ENCODE data around the gene AP3B1. TPM values are rescaled to one million over a fixed set of nuclear protein-coding genes. Genes with fewer than 3 reads are reported as not detected.

The AP3B1 gene, protein sequence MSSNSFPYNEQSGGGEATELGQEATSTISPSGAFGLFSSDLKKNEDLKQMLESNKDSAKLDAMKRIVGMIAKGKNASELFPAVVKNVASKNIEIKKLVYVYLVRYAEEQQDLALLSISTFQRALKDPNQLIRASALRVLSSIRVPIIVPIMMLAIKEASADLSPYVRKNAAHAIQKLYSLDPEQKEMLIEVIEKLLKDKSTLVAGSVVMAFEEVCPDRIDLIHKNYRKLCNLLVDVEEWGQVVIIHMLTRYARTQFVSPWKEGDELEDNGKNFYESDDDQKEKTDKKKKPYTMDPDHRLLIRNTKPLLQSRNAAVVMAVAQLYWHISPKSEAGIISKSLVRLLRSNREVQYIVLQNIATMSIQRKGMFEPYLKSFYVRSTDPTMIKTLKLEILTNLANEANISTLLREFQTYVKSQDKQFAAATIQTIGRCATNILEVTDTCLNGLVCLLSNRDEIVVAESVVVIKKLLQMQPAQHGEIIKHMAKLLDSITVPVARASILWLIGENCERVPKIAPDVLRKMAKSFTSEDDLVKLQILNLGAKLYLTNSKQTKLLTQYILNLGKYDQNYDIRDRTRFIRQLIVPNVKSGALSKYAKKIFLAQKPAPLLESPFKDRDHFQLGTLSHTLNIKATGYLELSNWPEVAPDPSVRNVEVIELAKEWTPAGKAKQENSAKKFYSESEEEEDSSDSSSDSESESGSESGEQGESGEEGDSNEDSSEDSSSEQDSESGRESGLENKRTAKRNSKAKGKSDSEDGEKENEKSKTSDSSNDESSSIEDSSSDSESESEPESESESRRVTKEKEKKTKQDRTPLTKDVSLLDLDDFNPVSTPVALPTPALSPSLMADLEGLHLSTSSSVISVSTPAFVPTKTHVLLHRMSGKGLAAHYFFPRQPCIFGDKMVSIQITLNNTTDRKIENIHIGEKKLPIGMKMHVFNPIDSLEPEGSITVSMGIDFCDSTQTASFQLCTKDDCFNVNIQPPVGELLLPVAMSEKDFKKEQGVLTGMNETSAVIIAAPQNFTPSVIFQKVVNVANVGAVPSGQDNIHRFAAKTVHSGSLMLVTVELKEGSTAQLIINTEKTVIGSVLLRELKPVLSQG
- 66.1 and 67.0 TPM in 2 replicates for polyA plus RNA-seq (2011; rRNA removed)
- 40.5 and 69.9 TPM in 2 replicates for polyA minus RNA-seq (2011; rRNA and poly(A)+ RNA removed)

DNA sequence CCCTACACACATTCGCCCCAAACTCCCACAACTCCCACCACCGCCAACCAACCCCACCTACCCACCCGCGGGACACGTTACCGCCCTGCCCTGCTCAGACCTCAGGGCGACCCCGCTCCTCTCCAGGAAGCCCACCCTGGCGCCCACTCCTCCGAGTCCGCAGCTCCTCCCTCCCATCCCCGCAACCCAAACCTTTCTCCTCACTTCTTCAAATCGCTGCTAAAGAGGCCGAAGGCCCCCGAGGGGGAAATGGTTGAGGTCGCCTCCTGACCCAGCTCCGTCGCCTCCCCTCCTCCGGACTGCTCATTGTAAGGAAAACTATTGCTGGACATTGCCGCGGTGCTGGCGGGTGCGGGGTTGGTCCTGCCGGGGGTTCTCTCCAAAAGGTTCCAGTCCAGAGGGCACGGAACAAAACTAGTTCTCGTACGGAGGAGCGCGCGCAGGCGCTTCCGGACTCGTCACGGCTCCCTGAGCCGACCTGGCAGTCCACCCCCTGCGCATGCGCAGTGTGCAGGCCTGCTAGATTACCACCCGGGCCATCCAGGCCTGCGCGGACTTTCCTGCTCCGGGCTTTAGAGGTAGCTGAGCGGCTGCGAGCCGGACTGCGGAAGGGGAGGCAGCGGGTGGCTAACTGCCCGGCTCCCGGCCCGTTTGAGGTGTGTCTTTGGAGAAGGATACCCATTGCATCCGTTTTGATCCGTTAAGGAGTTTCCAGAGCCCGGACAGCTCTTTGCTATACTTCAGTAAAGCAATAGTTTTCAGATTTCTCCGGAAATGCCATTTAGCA, at the start of gene AP3B1:
TSS of gene AP3B1 (minus strand) at position 451 of the 787 bp plus-strand sequence. CDS start at position 332, 119 bp downstream.
- H3K27me3 ChIP-seq (ENCODE audit: control insufficient read depth, insufficient read depth, low read length) = peaks cover 1% of the 10 kb centered on the region
- no peaks in the 10 kb centered on the region for H3K9me3 ChIP-seq (ENCODE audit: control insufficient read depth, insufficient read depth, low read length)
- peak within 1 kb of the TSS; percentile 89 for H3K27ac ChIP-seq (ENCODE audit: low read depth, low read length)
- ChIA-PET CTCF (interaction anchor here (1.2 to 1.9 kb wide), 3 partner anchors 27 to 734 kb away, joined by 3 to 6 read pairs (median 4); no protein-coding TSS in a partner anchor), POLR2A (interaction anchor here (0.5 to 1.3 kb wide), 2 partner anchors 66 to 1499 kb away, joined by 4 to 15 read pairs; partner anchors contain the start of gene SCAMP1)
- peak within 1 kb of the TSS; percentile 98 for H3K4me3 ChIP-seq (ENCODE audit: low read depth, low read length)
- TF ChIP-seq, protein P1, sequence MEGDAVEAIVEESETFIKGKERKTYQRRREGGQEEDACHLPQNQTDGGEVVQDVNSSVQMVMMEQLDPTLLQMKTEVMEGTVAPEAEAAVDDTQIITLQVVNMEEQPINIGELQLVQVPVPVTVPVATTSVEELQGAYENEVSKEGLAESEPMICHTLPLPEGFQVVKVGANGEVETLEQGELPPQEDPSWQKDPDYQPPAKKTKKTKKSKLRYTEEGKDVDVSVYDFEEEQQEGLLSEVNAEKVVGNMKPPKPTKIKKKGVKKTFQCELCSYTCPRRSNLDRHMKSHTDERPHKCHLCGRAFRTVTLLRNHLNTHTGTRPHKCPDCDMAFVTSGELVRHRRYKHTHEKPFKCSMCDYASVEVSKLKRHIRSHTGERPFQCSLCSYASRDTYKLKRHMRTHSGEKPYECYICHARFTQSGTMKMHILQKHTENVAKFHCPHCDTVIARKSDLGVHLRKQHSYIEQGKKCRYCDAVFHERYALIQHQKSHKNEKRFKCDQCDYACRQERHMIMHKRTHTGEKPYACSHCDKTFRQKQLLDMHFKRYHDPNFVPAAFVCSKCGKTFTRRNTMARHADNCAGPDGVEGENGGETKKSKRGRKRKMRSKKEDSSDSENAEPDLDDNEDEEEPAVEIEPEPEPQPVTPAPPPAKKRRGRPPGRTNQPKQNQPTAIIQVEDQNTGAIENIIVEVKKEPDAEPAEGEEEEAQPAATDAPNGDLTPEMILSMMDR (IDR thresholded peaks at IDR 0.05; ENCODE audit: low read depth, low read length) = no peak
- DNase-seq (ENCODE audit: low read depth, low spot score) = peak; percentile 98

DNA sequence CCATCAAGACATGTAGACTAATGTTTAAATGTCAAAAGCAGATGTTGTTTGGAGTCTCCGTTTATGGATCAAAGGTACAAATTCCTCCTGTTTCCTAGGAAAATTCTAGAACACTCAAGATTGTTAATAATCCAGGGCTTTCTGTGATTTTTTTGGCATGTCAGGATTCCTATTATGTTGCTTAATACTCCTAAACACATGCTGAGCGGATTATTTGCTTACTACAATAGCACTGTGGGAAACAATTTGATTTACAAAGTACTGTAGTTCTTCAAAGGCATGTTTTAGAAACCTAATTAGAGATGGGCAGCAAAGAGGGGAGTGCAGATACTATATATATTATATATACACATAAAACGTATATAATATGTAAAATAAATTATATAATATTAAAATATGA, 46.9 kb upstream of the AP3B1 start:
- Histone ChIP-seq H3K27me3 (ENCODE audit: control insufficient read depth, insufficient read depth, low read length) (no peaks in the 10 kb centered on the region), H3K9me3 (ENCODE audit: control insufficient read depth, insufficient read depth, low read length) (peaks cover 6% of the 10 kb centered on the region), H3K4me3 (ENCODE audit: low read depth, low read length) (no peak overlapping the region), H3K27ac (ENCODE audit: low read depth, low read length) (no peak overlapping the region)
- DNase-seq (ENCODE audit: low read depth, low spot score) = no peak
- ChIA-PET POLR2A (no interaction called here), CTCF (interaction anchor here (1.1 kb wide), 1 partner anchor 13 kb away, joined by 3 read pairs; no protein-coding TSS in a partner anchor)
- TF ChIP-seq, protein P1 (IDR thresholded peaks at IDR 0.05; ENCODE audit: low read depth, low read length) = no peak

DNA sequence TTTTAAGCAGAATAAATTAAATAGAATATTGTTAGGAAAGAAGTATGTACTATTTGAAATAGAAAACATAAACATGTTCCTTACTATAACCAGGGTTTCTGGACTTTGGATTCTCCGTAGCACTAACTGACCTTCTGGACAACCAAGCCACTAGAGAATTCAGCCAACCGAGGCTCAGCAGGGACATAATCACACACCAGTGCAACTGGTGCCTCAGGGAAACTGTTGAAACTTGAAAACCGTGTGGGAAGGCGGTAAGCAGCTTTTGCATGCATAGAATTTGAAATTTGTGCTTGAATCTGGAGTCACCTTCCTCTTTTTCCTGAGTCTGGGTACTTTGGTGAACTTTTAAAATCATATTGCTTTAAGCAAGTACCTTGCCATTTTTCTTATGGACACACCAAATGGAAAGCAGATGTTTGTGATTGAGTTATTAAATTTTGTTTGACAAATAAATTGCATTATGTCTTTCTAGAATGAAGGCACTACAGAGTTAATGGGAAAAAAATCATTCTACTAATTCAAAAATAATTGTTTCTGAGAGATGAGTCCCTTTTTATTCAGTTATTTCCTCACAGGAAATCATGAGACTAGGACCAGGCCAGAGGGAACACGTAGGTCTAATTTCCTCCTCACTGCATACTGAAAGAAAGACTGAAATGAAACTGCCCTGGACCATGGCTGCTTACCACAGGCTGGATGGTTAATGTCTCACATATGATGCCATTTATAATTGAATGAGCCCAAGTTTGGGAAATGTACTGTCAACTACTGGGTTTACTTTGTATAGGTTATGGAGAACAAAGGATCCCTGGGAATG, 45.3 kb upstream of the AP3B1 start:
- H3K4me3 ChIP-seq (ENCODE audit: low read depth, low read length) = no peak overlapping the region
- TF ChIP-seq, protein P1 (IDR thresholded peaks at IDR 0.05; ENCODE audit: low read depth, low read length) = no peak
- CTCF ChIA-PET = no interaction called here
- POLR2A ChIA-PET = no interaction called here
- H3K27ac ChIP-seq (ENCODE audit: low read depth, low read length) = no peak overlapping the region
- no peak for DNase-seq (ENCODE audit: low read depth, low spot score)
- H3K9me3 ChIP-seq (ENCODE audit: control insufficient read depth, insufficient read depth, low read length) = peaks cover 6% of the 10 kb centered on the region
- H3K27me3 ChIP-seq (ENCODE audit: control insufficient read depth, insufficient read depth, low read length) = no peaks in the 10 kb centered on the region

DNA sequence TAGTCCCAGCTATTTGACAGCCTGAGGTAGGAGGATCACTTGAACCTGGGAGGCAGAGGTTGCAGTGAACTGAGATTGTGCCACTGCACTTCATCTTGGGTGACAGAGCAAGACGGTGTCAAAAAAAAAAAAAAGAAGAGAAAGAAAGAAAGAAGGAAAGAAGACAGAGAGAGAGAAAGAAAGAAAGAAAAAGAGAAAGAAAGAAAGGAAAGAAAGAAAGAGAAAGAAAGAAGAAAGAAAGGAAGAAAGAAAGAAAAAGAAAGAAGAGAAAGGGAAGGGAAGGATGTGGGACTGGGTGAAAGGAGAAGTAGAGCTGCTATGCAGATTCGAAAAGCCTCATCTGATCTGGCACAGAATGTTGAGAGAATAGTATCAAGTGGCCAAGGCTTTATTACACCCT, 42.2 kb upstream of the AP3B1 start:
- H3K9me3 ChIP-seq (ENCODE audit: control insufficient read depth, insufficient read depth, low read length) = peaks cover 6% of the 10 kb centered on the region
- no peaks in the 10 kb centered on the region for H3K27me3 ChIP-seq (ENCODE audit: control insufficient read depth, insufficient read depth, low read length)
- POLR2A ChIA-PET = no interaction called here
- CTCF ChIA-PET = no interaction called here
- no peak overlapping the region for H3K4me3 ChIP-seq (ENCODE audit: low read depth, low read length)
- H3K27ac ChIP-seq (ENCODE audit: low read depth, low read length) = no peak overlapping the region
- TF ChIP-seq, protein P1 (IDR thresholded peaks at IDR 0.05; ENCODE audit: low read depth, low read length) = no peak
- no peak for DNase-seq (ENCODE audit: low read depth, low spot score)

Data from AG04450 (cell line).